SK-N-SH treated with all-trans-retinoic acid at 6 μM for 48 hours (cell line): ENCODE data around the gene CTIF.

Experiments
- ATAC-seq: fragments of 200-7000 bp; cut with Tn5 transposase; 3 replicates; pipeline ENCODE4 v1.9.1; 2020; ENCODE audit warnings: mild to moderate bottlenecking, moderate library complexity
- ARNTL ChIP-seq: fragments of 450-650 bp; formaldehyde crosslinking; IDR thresholded peaks from 2 replicates; pipeline ENCODE4 v1.5.0; 2020; ENCODE audit warnings: low read depth, mild to moderate bottlenecking, moderate library complexity, borderline replicate concordance
- BACH2 ChIP-seq: fragments of 250-450 bp; sonication (Bioruptor Pico); IDR thresholded peaks from 2 replicates; pipeline ENCODE4 v1.9.0; 2021; ENCODE audit warnings: mild to moderate bottlenecking, borderline replicate concordance
- CREB5 ChIP-seq: fragments of 250-450 bp; sonication (Bioruptor Pico); IDR thresholded peaks from 2 replicates; pipeline ENCODE4 v1.5.1; 2020; ENCODE audit warnings: low read depth, mild to moderate bottlenecking, moderate library complexity
- CSDC2 ChIP-seq: fragments of 250-450 bp; sonication (Bioruptor Pico); IDR thresholded peaks from 2 replicates; pipeline ENCODE4 v1.5.0; 2020; ENCODE audit warnings: mild to moderate bottlenecking, moderate library complexity
- CSRNP3 ChIP-seq: fragments of 250-450 bp; sonication (Bioruptor Pico); IDR thresholded peaks from 2 replicates; pipeline ENCODE4 v1.5.1; 2021; ENCODE audit warnings: mild to moderate bottlenecking, moderate library complexity
- GLIS3 ChIP-seq: fragments of 250-450 bp; sonication (Bioruptor Pico); IDR thresholded peaks from 2 replicates; pipeline ENCODE4 v1.5.0; 2020; ENCODE audit warnings: mild to moderate bottlenecking, moderate library complexity
- ISL1 ChIP-seq: fragments of 250-450 bp; sonication (Bioruptor Pico); IDR thresholded peaks from 2 replicates; pipeline ENCODE4 v2.1.2; 2022; ENCODE audit warnings: mild to moderate bottlenecking, moderate library complexity
- OSR1 ChIP-seq: fragments of 250-450 bp; sonication (Bioruptor Pico); IDR thresholded peaks from 2 replicates; pipeline ENCODE4 v1.8.0; 2022; ENCODE audit warnings: moderate library complexity, mild to moderate bottlenecking, inconsistent platforms
- POU6F1 ChIP-seq: fragments of 250-450 bp; sonication (Bioruptor Pico); IDR thresholded peaks from 2 replicates; pipeline ENCODE4 v1.8.0; 2021; ENCODE audit warnings: low read depth, mild to moderate bottlenecking, moderate library complexity, borderline replicate concordance
- PPARA ChIP-seq: fragments of 250-450 bp; sonication (Bioruptor Pico); IDR thresholded peaks from 2 replicates; pipeline ENCODE4 v1.5.0; 2020; ENCODE audit warnings: mild to moderate bottlenecking, borderline replicate concordance
- RARB ChIP-seq: fragments of 250-450 bp; sonication (Bioruptor Pico); IDR thresholded peaks from 2 replicates; pipeline ENCODE4 v1.8.0; 2021; ENCODE audit warnings: mild to moderate bottlenecking, moderate library complexity
- TSHZ2 ChIP-seq: fragments of 250-450 bp; sonication (Bioruptor Pico); IDR thresholded peaks from 2 replicates; pipeline ENCODE4 v1.5.0; 2020; ENCODE audit warnings: mild to moderate bottlenecking, moderate library complexity
- ZC3H10 ChIP-seq: fragments of 250-450 bp; sonication (Bioruptor Pico); IDR thresholded peaks from 2 replicates; pipeline ENCODE4 v1.5.1; 2021; ENCODE audit warnings: mild to moderate bottlenecking, moderate library complexity
- ZFP3 ChIP-seq: fragments of 250-450 bp; sonication (Bioruptor Pico); IDR thresholded peaks from 2 replicates; pipeline ENCODE4 v1.5.0; 2020; ENCODE audit warnings: mild to moderate bottlenecking, moderate library complexity
- ZFP30 ChIP-seq: fragments of 450-650 bp; formaldehyde crosslinking; IDR thresholded peaks from 2 replicates; pipeline ENCODE4 v1.5.0; 2022; ENCODE audit warnings: mild to moderate bottlenecking, moderate library complexity
- ZNF565 ChIP-seq: fragments of 450-650 bp; formaldehyde crosslinking; conservative IDR thresholded peaks from 2 replicates; pipeline ENCODE4 v1.5.0; 2020; ENCODE audit warnings: low read depth, mild to moderate bottlenecking, moderate library complexity
- ZNF70 ChIP-seq: fragments of 450-650 bp; formaldehyde crosslinking; IDR thresholded peaks from 2 replicates; pipeline ENCODE4 v1.5.0; 2020; ENCODE audit warnings: mild to moderate bottlenecking, moderate library complexity
- ZNF8 ChIP-seq: fragments of 450-650 bp; formaldehyde crosslinking; IDR thresholded peaks from 2 replicates; pipeline ENCODE4 v1.5.0; 2020; ENCODE audit warnings: mild to moderate bottlenecking, moderate library complexity

Gene CTIF

GRCh38 chr18:48816554-48816953 lies 277.7 kb downstream of the CTIF start (continued):
- TF ChIP-seq POU6F1 (CRISPR knock-in tag) (no peak), ARNTL (CRISPR knock-in tag) (no peak), TSHZ2 (no peak)

- ATAC-seq, result no peak
These were observed 278.2 kb downstream of the CTIF start for GRCh38 chr18:48817021-48817461.

GRCh38 chr18:48818329-48819254 lies 279.8 kb downstream of the CTIF start:
- TF ChIP-seq ZNF565 (CRISPR knock-in tag) (no peak), ZFP3 (CRISPR knock-in tag) (no peak), BACH2 (no peak), ZNF70 (CRISPR knock-in tag) (no peak), PPARA (CRISPR knock-in tag) (no peak), ARNTL (CRISPR knock-in tag) (no peak)
- no peak for ATAC-seq

More at GRCh38 chr18:48817021-48817461, 278.2 kb downstream of the CTIF start:
- TF ChIP-seq ZFP30 (CRISPR knock-in tag), result no peak
- TF ChIP-seq OSR1, result no peak
- TF ChIP-seq ZNF8 (CRISPR knock-in tag), result no peak
- no peak for TF ChIP-seq CSRNP3 (CRISPR knock-in tag)
- TF ChIP-seq CSDC2 (CRISPR knock-in tag), result no peak
- TF ChIP-seq ZNF565 (CRISPR knock-in tag), result no peak
- TF ChIP-seq ZNF70 (CRISPR knock-in tag), result no peak
- no peak for TF ChIP-seq ISL1 (CRISPR knock-in tag)
- no peak for TF ChIP-seq GLIS3 (CRISPR knock-in tag)
- TF ChIP-seq RARB (CRISPR knock-in tag), result no peak
- TF ChIP-seq TSHZ2, result no peak
- TF ChIP-seq CREB5 (CRISPR knock-in tag), result no peak
- no peak for TF ChIP-seq ZC3H10 (CRISPR knock-in tag)
